ENCODE results near the gene PRKCA.
A peak's percentile ranks its signal among the peaks of the same experiment; 100 is the strongest.

- TF ChIP-seq EP300 (IDR thresholded peaks at IDR 0.05; ENCODE audit: low read length), result no peak
- TF ChIP-seq EZH2 (IDR thresholded peaks at IDR 0.05; ENCODE audit: borderline replicate concordance, low read depth, low read length), result no peak
- no peak for TF ChIP-seq CTCF (IDR thresholded peaks at IDR 0.05 in 2 of 3, conservative IDR thresholded peaks at IDR 0.05 in 1 of 3; ENCODE audit: insufficient read depth in 2 of 3, low read depth in 1 of 3, low read length in 3 of 3)
- TF ChIP-seq, protein P1, sequence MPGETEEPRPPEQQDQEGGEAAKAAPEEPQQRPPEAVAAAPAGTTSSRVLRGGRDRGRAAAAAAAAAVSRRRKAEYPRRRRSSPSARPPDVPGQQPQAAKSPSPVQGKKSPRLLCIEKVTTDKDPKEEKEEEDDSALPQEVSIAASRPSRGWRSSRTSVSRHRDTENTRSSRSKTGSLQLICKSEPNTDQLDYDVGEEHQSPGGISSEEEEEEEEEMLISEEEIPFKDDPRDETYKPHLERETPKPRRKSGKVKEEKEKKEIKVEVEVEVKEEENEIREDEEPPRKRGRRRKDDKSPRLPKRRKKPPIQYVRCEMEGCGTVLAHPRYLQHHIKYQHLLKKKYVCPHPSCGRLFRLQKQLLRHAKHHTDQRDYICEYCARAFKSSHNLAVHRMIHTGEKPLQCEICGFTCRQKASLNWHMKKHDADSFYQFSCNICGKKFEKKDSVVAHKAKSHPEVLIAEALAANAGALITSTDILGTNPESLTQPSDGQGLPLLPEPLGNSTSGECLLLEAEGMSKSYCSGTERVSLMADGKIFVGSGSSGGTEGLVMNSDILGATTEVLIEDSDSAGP (CRISPR knock-in tag; IDR thresholded peaks at IDR 0.05), result no peak
- TF ChIP-seq, protein P2, sequence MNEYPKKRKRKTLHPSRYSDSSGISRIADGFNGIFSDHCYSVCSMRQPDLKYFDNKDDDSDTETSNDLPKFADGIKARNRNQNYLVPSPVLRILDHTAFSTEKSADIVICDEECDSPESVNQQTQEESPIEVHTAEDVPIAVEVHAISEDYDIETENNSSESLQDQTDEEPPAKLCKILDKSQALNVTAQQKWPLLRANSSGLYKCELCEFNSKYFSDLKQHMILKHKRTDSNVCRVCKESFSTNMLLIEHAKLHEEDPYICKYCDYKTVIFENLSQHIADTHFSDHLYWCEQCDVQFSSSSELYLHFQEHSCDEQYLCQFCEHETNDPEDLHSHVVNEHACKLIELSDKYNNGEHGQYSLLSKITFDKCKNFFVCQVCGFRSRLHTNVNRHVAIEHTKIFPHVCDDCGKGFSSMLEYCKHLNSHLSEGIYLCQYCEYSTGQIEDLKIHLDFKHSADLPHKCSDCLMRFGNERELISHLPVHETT (CRISPR knock-in tag; conservative IDR thresholded peaks at IDR 0.05 in 1 of 2, IDR thresholded peaks at IDR 0.05 in 1 of 2), result no peak
- TF ChIP-seq, protein P3, sequence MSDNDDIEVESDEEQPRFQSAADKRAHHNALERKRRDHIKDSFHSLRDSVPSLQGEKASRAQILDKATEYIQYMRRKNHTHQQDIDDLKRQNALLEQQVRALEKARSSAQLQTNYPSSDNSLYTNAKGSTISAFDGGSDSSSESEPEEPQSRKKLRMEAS (CRISPR knock-in tag; IDR thresholded peaks at IDR 0.05), result no peak
- TF ChIP-seq REST (IDR thresholded peaks at IDR 0.05; ENCODE audit: borderline replicate concordance), result peak; percentile 37
- no peak for TF ChIP-seq REST (CRISPR knock-in tag; IDR thresholded peaks at IDR 0.05; ENCODE audit: low read depth)
- TF ChIP-seq ZNF217 (CRISPR knock-in tag; IDR thresholded peaks at IDR 0.05), result no peak
- TF ChIP-seq POLR2A (conservative IDR thresholded peaks at IDR 0.05), result no peak
- TF ChIP-seq, protein P4, sequence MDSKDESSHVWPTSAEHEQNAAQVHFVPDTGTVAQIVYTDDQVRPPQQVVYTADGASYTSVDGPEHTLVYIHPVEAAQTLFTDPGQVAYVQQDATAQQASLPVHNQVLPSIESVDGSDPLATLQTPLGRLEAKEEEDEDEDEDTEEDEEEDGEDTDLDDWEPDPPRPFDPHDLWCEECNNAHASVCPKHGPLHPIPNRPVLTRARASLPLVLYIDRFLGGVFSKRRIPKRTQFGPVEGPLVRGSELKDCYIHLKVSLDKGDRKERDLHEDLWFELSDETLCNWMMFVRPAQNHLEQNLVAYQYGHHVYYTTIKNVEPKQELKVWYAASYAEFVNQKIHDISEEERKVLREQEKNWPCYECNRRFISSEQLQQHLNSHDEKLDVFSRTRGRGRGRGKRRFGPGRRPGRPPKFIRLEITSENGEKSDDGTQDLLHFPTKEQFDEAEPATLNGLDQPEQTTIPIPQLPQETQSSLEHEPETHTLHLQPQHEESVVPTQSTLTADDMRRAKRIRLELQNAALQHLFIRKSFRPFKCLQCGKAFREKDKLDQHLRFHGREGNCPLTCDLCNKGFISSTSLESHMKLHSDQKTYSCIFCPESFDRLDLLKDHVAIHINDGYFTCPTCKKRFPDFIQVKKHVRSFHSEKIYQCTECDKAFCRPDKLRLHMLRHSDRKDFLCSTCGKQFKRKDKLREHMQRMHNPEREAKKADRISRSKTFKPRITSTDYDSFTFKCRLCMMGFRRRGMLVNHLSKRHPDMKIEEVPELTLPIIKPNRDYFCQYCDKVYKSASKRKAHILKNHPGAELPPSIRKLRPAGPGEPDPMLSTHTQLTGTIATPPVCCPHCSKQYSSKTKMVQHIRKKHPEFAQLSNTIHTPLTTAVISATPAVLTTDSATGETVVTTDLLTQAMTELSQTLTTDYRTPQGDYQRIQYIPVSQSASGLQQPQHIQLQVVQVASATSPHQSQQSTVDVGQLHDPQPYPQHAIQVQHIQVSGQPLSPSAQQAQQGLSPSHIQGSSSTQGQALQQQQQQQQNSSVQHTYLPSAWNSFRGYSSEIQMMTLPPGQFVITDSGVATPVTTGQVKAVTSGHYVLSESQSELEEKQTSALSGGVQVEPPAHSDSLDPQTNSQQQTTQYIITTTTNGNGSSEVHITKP (IDR thresholded peaks at IDR 0.05; ENCODE audit: partially characterized antibody), result no peak
- no peak for TF ChIP-seq POLR2B (IDR thresholded peaks at IDR 0.05; ENCODE audit: low read depth, partially characterized antibody)
- no peak for TF ChIP-seq KLF16 (IDR thresholded peaks at IDR 0.05)
- no peak for TF ChIP-seq ZNF780A (CRISPR knock-in tag; IDR thresholded peaks at IDR 0.05)
These were observed 373.0 kb downstream of the PRKCA start for GRCh38 chr17:66675273-66675990.

Data from K562 (cell line).